Keratinocyte (primary cell): ENCODE measurements around the gene GPATCH4.

Experiments
- EZH2 ChIP-seq: IDR thresholded peaks from one replicate; pipeline ENCODE4 v1.6.1; 2012; ENCODE audit warnings: inconsistent platforms, mild to moderate bottlenecking, low read length, moderate library complexity
- TF ChIP-seq, protein P1 (sequence below), 3 experiments: IDR thresholded peaks in 1 of 3; conservative IDR thresholded peaks in 1 of 3; optimal IDR thresholded peaks in 1 of 3; 2 replicates in 2 of 3; 3 replicates in 1 of 3; pipeline versions ENCODE3 to v1.5.1; 2011; ENCODE audit warnings: low read length in 3 of 3, mild to moderate bottlenecking in 3 of 3, moderate library complexity in 2 of 3, control low read depth in 1 of 3, inconsistent platforms in 1 of 3; ENCODE audit not compliant: insufficient read depth in 2 of 3; ENCODE audit errors: extremely low read depth in 1 of 3

DNA sequence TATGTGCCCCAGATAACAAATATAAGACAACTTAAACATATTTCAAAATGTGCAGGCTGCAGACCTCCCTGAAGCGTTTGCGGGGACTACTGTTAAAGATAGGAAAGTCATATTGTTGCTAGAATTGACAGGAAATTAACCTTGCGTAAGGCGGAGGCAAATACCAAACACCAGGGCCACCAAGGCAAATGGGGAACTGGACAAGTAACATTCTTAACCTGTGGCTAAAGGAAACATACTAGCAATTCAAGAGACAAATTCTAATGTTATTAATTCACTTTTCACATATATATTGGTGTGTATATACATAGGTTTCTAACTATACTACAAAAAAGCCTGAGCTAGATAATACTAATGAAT lies 24.8 kb upstream of the GPATCH4 start:
- no peak for TF ChIP-seq EZH2
- TF ChIP-seq, protein P1, sequence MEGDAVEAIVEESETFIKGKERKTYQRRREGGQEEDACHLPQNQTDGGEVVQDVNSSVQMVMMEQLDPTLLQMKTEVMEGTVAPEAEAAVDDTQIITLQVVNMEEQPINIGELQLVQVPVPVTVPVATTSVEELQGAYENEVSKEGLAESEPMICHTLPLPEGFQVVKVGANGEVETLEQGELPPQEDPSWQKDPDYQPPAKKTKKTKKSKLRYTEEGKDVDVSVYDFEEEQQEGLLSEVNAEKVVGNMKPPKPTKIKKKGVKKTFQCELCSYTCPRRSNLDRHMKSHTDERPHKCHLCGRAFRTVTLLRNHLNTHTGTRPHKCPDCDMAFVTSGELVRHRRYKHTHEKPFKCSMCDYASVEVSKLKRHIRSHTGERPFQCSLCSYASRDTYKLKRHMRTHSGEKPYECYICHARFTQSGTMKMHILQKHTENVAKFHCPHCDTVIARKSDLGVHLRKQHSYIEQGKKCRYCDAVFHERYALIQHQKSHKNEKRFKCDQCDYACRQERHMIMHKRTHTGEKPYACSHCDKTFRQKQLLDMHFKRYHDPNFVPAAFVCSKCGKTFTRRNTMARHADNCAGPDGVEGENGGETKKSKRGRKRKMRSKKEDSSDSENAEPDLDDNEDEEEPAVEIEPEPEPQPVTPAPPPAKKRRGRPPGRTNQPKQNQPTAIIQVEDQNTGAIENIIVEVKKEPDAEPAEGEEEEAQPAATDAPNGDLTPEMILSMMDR (optimal IDR thresholded peaks at IDR 0.05 in 1 of 3, IDR thresholded peaks at IDR 0.05 in 1 of 3, conservative IDR thresholded peaks at IDR 0.05 in 1 of 3; ENCODE audit: extremely low read depth in 1 of 3, insufficient read depth in 2 of 3, low read length in 3 of 3): no peak
